ENCODE results near the gene EFCC1.
A peak's percentile ranks its signal among the peaks of the same experiment; 100 is the strongest.

EFCC1 gene

DNA sequence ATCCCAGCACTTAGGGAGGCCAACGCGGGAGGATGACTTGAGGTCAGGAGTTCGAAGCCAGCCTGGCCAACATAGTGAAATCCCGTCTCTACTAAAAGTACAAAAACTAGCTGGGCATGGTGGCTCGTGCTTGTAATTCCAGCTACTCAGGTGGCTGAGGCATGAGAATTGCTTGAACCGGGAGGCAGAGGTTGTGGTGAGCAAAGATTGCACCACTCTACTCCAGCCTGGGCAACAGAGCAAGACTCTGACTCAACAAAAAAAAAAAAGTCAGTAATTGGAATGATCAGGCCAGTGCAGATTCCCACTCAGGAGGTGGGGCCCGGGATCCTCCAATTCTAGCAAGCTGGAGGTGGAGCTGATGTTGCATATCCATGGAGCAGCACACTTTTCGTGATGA, 12.8 kb upstream of the EFCC1 start:
- H3K27ac Mint-ChIP-seq: no peak overlapping the region
- no peak for DNase-seq (ENCODE audit: low spot score)
- peaks cover 2% of the 10 kb centered on the region for H3K4me1 Mint-ChIP-seq (ENCODE audit: low read depth)
- no peaks in the 10 kb centered on the region for H3K27me3 Mint-ChIP-seq (ENCODE audit: low read depth)
- H3K4me3 Mint-ChIP-seq: no peak overlapping the region
- no peaks in the 10 kb centered on the region for H3K9me3 Mint-ChIP-seq
- H3K36me3 Mint-ChIP-seq (ENCODE audit: low read depth): no peaks in the 10 kb centered on the region

DNA sequence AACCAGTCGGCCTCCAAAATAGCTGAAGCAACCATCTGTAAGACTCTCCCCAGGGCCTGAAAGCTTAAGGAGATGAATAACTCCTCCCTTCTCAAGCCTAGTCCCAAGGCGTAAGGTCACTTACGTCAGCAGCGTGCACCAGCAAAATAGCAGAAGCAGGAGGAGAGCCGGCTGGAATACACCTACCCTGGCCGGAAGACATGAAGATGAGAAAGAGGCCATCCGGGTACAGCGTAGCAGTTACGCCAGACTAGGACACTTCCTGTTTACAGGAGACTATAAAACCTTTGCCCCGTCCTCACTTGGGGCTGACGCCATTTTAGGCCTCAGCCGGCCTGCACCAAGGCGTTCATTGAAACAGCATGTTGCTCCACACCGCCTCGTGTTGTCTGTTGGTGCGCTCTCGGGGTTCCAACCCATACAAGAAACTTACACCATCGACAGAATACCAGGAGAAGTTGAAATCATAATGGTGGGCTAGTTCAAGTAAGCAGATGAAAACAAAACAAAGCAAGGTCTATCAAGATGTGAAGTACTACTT, 9.7 kb upstream of the EFCC1 start:
- H3K27me3 Mint-ChIP-seq (ENCODE audit: low read depth): no peaks in the 10 kb centered on the region
- peaks cover 8% of the 10 kb centered on the region for H3K4me1 Mint-ChIP-seq (ENCODE audit: low read depth)
- H3K27ac Mint-ChIP-seq: no peak overlapping the region
- no peak for DNase-seq (ENCODE audit: low spot score)
- H3K36me3 Mint-ChIP-seq (ENCODE audit: low read depth): no peaks in the 10 kb centered on the region
- no peaks in the 10 kb centered on the region for H3K9me3 Mint-ChIP-seq
- no peak overlapping the region for H3K4me3 Mint-ChIP-seq

- H3K27ac Mint-ChIP-seq: no peak overlapping the region
These were observed 8.1 kb upstream of the EFCC1 start for GRCh38 chr3:128992926-128993460.

GRCh38 chr3:128993461-128994172, 7.5 kb upstream of the EFCC1 start, which contains the start of gene CFAP92:
CFAP92 (minus strand) TSS chr3:128994076; CDS start chr3:128993304, 772 bp downstream.
- H3K27ac Mint-ChIP-seq: peak within 1 kb of the TSS; percentile 47

More at GRCh38 chr3:128992926-128993460, 8.1 kb upstream of the EFCC1 start:
- H3K9me3 Mint-ChIP-seq: no peaks in the 10 kb centered on the region
- H3K4me1 Mint-ChIP-seq (ENCODE audit: low read depth): peaks cover 8% of the 10 kb centered on the region
- DNase-seq (ENCODE audit: low spot score): no peak
- H3K36me3 Mint-ChIP-seq (ENCODE audit: low read depth): no peaks in the 10 kb centered on the region
- peak overlapping the region; percentile 72 for H3K4me3 Mint-ChIP-seq
- H3K27me3 Mint-ChIP-seq (ENCODE audit: low read depth): peaks cover 4% of the 10 kb centered on the region

GRCh38 chr3:128994173-128994512, 7.0 kb upstream of the EFCC1 start:
- H3K36me3 Mint-ChIP-seq (ENCODE audit: low read depth): no peaks in the 10 kb centered on the region
- no peaks in the 10 kb centered on the region for H3K9me3 Mint-ChIP-seq
- DNase-seq (ENCODE audit: low spot score): no peak
- peaks cover 14% of the 10 kb centered on the region for H3K27me3 Mint-ChIP-seq (ENCODE audit: low read depth)
- peaks cover 14% of the 10 kb centered on the region for H3K4me1 Mint-ChIP-seq (ENCODE audit: low read depth)
- peak overlapping the region; percentile 72 for H3K4me3 Mint-ChIP-seq
- peak overlapping the region; percentile 47 for H3K27ac Mint-ChIP-seq

More at GRCh38 chr3:128993461-128994172, 7.5 kb upstream of the EFCC1 start, which contains the start of gene CFAP92:
- H3K27me3 Mint-ChIP-seq (ENCODE audit: low read depth): peaks cover 9% of the 10 kb centered on the region
- peaks cover 9% of the 10 kb centered on the region for H3K4me1 Mint-ChIP-seq (ENCODE audit: low read depth)
- peak within 1 kb of the TSS; percentile 72 for H3K4me3 Mint-ChIP-seq
- no peaks in the 10 kb centered on the region for H3K9me3 Mint-ChIP-seq
- DNase-seq (ENCODE audit: low spot score): peak; percentile 88
- no peaks in the 10 kb centered on the region for H3K36me3 Mint-ChIP-seq (ENCODE audit: low read depth)

DNA sequence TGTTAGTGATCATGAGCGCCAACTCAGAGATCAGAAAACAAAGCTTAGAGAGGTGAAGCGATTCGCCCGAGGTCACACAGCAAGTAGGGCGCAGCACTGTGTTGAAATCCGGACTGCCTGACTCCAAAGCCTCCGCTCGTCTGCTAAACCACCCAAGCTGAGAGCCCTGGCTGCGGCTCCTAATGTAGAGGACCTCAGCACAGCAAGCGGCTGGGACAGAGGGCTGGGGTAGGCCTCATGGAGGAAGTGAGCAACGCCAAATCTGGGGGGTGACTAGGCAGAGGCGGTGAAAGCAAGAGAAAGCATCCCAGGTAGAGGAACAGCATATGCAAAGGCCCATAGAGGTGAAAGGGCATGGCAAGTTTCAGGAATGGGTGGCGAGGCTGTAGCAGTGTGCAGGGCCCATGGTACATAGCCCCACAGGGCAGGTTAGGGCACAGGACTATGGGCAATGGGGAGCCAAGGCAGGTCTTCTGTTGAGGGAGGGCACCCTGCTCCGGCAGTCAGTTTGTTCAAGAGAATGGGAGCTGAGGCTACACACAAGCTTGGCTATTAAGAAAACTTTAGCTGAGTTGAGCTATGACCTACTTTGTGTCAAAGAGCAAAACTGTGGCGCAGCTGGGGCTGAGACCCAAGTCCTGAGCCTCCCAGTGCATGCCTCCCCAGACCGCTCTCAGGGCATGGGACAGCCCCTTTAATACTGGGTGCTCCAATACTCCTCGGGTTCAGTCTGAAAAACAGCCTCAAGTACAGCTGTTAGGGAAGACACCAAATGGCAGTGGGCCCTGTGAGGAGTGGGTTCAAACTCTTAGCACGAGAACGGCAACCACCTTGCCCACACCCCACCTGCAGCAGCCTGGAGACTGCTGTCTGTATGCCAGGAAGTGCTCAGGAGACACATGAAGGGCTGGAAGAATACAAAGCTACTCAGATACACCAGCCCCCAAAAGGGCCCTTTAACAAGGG, 6.2 kb upstream of the EFCC1 start:
- Mint-ChIP-seq H3K27me3 (ENCODE audit: low read depth) (peaks cover 20% of the 10 kb centered on the region), H3K4me3 (peak overlapping the region; percentile 72), H3K4me1 (ENCODE audit: low read depth) (peaks cover 14% of the 10 kb centered on the region), H3K36me3 (ENCODE audit: low read depth) (no peaks in the 10 kb centered on the region), H3K9me3 (no peaks in the 10 kb centered on the region), H3K27ac (peak overlapping the region; percentile 29)
- no peak for DNase-seq (ENCODE audit: low spot score)

- Mint-ChIP-seq H3K9me3 (no peaks in the 10 kb centered on the region), H3K4me3 (no peak overlapping the region), H3K27me3 (ENCODE audit: low read depth) (peaks cover 29% of the 10 kb centered on the region), H3K27ac (no peak overlapping the region), H3K36me3 (ENCODE audit: low read depth) (no peaks in the 10 kb centered on the region), H3K4me1 (ENCODE audit: low read depth) (peaks cover 14% of the 10 kb centered on the region)
- DNase-seq (ENCODE audit: low spot score): no peak
These were observed 5.4 kb upstream of the EFCC1 start for GRCh38 chr3:128995737-128996136.

- Mint-ChIP-seq H3K4me3 (no peak overlapping the region), H3K9me3 (no peaks in the 10 kb centered on the region), H3K36me3 (ENCODE audit: low read depth) (no peaks in the 10 kb centered on the region), H3K27ac (no peak overlapping the region), H3K4me1 (ENCODE audit: low read depth) (peaks cover 14% of the 10 kb centered on the region), H3K27me3 (ENCODE audit: low read depth) (peaks cover 30% of the 10 kb centered on the region)
- no peak for DNase-seq (ENCODE audit: low spot score)
These were observed 4.9 kb upstream of the EFCC1 start for GRCh38 chr3:128996200-128996599.

DNA sequence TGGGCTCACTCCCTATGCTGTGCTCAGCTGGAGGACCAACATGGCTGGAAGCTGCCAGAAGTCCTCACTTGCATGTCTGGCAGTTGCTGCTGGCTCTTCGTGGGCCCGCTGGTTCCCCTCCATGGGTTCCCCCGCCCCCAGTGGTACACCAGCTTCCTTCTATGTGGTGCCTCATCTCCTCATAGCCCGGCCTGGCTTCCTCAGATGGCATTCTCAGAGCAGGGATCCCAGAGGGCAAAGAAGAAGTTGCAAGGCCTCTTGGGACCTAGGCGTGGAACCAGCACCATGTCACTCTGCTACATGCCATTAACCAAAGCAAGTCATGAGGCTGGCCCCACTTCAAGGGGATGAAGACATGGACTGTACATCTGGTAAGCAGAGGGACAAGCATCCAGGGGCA, 4.4 kb upstream of the EFCC1 start:
- no peaks in the 10 kb centered on the region for H3K9me3 Mint-ChIP-seq
- no peaks in the 10 kb centered on the region for H3K36me3 Mint-ChIP-seq (ENCODE audit: low read depth)
- H3K27ac Mint-ChIP-seq: no peak overlapping the region
- no peak overlapping the region for H3K4me3 Mint-ChIP-seq
- H3K27me3 Mint-ChIP-seq (ENCODE audit: low read depth): peaks cover 30% of the 10 kb centered on the region
- H3K4me1 Mint-ChIP-seq (ENCODE audit: low read depth): peaks cover 14% of the 10 kb centered on the region
- no peak for DNase-seq (ENCODE audit: low spot score)

DNA sequence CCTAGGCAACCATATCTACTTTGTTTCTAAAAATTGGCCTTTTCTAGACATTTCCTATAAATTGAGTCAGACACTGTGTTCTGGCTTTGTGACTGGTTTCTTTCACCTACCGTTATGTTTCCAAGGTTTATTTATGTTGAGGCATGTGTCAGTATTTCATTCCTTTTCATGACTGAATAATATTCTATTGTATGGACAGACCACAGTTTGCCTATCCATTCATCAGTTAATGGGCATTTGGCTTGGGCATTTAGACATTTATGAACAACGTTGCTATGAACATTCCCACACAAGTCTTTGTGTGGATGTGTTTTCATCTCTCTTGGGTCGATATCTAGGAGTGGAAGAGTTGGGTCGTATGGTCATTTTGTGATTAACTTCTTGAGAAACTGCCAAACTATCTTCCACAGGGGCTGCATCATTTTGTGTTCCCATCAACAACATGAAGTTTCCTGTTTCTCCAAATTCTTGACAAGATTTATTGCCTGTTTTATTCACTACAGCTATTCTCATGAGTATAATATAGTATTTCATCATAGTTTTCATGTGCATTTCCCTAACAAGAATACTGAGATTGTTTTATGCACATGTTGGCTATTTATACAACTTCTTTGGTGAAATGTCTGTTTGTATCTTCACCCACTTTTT, 3.5 kb upstream of the EFCC1 start:
- Mint-ChIP-seq H3K36me3 (ENCODE audit: low read depth) (peaks cover 2% of the 10 kb centered on the region), H3K27ac (no peak overlapping the region), H3K27me3 (ENCODE audit: low read depth) (peaks cover 36% of the 10 kb centered on the region), H3K4me3 (no peak overlapping the region), H3K9me3 (no peaks in the 10 kb centered on the region), H3K4me1 (ENCODE audit: low read depth) (peaks cover 20% of the 10 kb centered on the region)
- DNase-seq (ENCODE audit: low spot score): no peak

DNA sequence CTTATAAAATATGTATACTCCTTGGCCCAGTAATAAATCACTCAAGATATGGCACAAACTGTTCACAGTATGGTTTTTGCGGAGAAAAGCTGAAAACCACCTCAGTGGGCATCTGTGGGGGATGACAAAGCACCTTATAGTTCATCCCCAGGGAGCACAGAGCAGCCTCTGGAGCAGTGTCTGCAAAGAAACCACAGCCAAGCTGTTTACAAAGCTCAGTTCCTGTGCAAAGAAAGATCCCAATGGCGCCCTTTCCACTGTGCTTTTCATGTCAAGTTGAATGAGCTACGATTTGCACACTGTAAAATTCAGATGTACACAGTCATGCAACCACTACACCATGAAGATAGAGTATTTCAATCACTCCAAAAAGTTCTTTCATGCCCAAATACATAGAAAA, 2.5 kb upstream of the EFCC1 start:
- Mint-ChIP-seq H3K4me1 (ENCODE audit: low read depth) (peaks cover 23% of the 10 kb centered on the region), H3K27ac (no peak overlapping the region), H3K27me3 (ENCODE audit: low read depth) (peaks cover 46% of the 10 kb centered on the region), H3K9me3 (no peaks in the 10 kb centered on the region), H3K4me3 (no peak overlapping the region), H3K36me3 (ENCODE audit: low read depth) (peaks cover 2% of the 10 kb centered on the region)
- DNase-seq (ENCODE audit: low spot score): no peak

- Mint-ChIP-seq H3K27ac (no peak overlapping the region), H3K4me3 (no peak overlapping the region), H3K27me3 (ENCODE audit: low read depth) (peaks cover 48% of the 10 kb centered on the region), H3K9me3 (no peaks in the 10 kb centered on the region), H3K4me1 (ENCODE audit: low read depth) (peaks cover 23% of the 10 kb centered on the region), H3K36me3 (ENCODE audit: low read depth) (peaks cover 2% of the 10 kb centered on the region)
- DNase-seq (ENCODE audit: low spot score): no peak
These were observed 2.0 kb upstream of the EFCC1 start for GRCh38 chr3:128999102-128999501.

DNA sequence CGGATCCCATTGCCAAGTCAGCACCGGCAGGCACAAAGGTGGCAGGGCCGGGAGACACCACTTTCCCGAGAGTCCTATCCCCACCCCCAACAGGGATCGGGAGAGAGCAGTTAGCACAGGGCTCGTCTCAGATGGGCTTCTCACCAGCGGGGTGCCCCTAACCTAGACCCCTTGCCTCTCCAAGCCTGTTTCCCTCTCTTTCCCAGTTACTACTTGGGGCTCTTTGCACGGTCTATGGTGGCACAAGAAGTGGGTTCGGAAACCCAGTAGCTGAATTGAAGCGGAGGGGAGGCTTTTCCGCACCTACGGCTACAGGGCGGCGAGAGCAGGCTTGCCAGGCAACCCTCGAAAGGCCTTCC, 383 bp upstream of the EFCC1 start:
- Mint-ChIP-seq H3K27me3 (ENCODE audit: low read depth) (peaks cover 54% of the 10 kb centered on the region), H3K4me3 (no peak overlapping the region), H3K9me3 (no peaks in the 10 kb centered on the region), H3K4me1 (ENCODE audit: low read depth) (peaks cover 25% of the 10 kb centered on the region), H3K36me3 (ENCODE audit: low read depth) (peaks cover 2% of the 10 kb centered on the region), H3K27ac (no peak overlapping the region)
- DNase-seq (ENCODE audit: low spot score): no peak
